22Rv1 (cell line): ENCODE measurements around the gene OPN3.

Experiments
- H3K27ac ChIP-seq: fragments of 450-650 bp; 2 replicates; pipeline ENCODE4 v1.5.1; 2017
- ZFX ChIP-seq: fragments of 450-650 bp; IDR thresholded peaks from 2 replicates; pipeline ENCODE4 v1.6.1; 2017; ENCODE audit warnings: antibody characterized with exemption, borderline replicate concordance
- TF ChIP-seq, protein P1 (sequence below): fragments of 450-650 bp; IDR thresholded peaks from 2 replicates; pipeline ENCODE4 v1.5.1; 2017; ENCODE audit warnings: mild to moderate bottlenecking

OPN3 gene

DNA sequence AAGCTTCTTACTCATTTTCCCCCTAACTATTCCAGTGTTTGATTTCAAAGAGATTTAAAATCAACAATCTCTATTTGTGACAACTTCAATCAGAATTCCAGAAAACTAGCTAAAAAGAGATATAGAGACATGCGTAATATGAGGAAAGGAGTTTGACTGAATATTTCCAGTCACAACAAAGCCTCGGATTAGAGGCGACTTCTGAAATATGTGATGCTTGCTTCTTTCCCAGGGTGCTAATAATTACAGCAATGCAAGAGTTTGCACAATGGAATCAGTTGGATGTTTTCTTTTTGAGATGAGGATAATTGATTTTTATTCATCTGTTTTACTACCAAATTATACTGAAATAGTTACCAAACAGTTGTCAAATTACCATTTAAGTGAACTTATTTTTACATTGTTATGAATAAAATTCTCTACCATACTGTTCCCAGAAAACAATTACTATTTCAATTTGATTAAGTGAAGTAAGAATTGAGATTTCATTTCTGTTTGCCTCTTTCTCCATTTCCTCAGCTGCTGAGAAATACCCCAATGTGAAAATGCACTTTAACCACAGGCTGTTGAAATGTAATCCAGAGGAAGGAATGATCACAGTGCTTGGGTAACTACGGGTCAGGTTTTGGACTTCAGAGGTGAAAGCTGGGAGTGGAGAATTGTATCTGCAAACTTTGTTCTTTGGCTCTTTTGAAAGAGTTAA, 79.9 kb downstream of the OPN3 start:
- TF ChIP-seq ZFX, result no peak
- TF ChIP-seq, protein P1, sequence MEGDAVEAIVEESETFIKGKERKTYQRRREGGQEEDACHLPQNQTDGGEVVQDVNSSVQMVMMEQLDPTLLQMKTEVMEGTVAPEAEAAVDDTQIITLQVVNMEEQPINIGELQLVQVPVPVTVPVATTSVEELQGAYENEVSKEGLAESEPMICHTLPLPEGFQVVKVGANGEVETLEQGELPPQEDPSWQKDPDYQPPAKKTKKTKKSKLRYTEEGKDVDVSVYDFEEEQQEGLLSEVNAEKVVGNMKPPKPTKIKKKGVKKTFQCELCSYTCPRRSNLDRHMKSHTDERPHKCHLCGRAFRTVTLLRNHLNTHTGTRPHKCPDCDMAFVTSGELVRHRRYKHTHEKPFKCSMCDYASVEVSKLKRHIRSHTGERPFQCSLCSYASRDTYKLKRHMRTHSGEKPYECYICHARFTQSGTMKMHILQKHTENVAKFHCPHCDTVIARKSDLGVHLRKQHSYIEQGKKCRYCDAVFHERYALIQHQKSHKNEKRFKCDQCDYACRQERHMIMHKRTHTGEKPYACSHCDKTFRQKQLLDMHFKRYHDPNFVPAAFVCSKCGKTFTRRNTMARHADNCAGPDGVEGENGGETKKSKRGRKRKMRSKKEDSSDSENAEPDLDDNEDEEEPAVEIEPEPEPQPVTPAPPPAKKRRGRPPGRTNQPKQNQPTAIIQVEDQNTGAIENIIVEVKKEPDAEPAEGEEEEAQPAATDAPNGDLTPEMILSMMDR, result no peak
- no peak overlapping the region for H3K27ac ChIP-seq

DNA sequence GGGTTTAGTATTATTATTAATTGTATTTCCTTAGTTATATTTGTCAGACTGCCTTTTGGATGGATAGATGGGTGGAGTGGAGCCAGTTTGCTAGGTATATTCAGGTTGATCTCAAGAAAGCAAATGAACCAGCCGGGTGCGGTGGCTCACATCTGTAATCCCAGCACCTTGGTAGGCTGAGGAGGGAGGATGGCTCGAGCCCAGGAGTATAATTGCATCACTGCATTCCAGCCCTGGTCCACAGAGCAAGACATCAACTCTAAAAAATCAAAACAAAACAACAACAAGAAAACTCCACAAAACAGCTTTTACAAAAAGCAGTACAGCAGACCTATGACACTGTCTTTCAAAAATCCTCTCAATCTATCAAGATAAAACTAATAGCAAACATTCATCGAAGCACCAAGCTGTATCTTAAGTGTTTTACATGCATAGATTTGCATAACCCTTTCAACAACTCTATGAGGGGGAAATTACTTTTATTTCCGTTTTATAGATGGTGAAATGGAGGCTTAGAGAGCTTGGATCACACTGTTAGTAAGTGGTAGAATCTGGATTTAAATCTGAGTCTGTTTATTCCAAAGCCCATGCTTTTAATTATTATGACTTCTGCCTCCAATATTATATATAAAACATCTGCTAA, 82.5 kb downstream of the OPN3 start:
- TF ChIP-seq ZFX, result no peak
- TF ChIP-seq, protein P1, result no peak
- H3K27ac ChIP-seq, result no peak overlapping the region

DNA sequence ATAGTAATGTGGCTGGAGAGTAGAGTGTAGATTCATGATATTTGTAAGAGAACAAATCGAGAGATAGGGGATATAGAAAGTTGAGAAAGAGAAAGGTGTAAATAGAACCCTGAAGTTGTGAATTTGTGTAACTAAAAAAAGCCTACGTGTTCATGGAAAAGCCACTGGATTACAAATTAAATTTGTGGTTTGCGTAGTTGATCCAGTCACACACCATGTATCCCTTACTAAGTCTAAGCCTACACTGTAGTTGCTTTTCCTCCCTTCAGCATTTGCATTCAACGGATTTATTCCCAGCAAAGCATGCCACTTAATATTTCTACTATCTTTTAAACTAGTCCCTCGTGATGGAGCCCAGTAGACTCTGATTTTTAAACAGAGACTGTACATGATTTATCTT, 83.1 kb downstream of the OPN3 start:
- TF ChIP-seq ZFX, result no peak
- TF ChIP-seq, protein P1, result no peak
- no peak overlapping the region for H3K27ac ChIP-seq

DNA sequence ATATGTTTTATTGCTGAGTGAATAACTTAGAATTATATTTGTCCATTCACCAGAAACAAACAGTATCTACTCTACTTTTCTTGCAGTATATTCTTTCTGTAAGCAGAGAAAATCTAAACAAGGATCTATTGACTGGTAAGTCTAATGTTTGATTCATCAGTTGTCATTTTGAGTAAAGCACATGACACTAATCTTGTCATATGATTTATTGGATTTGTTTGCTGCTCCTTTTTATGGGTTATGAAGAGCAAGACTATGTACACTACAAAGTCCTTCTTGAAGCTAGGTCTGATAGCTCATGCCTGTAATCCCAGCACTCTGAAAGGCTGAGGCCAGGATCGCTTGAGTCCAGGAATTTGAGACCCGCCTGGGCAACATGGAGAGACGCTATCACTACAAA, 84.6 kb downstream of the OPN3 start:
- TF ChIP-seq ZFX, result no peak
- TF ChIP-seq, protein P1, result no peak
- no peak overlapping the region for H3K27ac ChIP-seq

DNA sequence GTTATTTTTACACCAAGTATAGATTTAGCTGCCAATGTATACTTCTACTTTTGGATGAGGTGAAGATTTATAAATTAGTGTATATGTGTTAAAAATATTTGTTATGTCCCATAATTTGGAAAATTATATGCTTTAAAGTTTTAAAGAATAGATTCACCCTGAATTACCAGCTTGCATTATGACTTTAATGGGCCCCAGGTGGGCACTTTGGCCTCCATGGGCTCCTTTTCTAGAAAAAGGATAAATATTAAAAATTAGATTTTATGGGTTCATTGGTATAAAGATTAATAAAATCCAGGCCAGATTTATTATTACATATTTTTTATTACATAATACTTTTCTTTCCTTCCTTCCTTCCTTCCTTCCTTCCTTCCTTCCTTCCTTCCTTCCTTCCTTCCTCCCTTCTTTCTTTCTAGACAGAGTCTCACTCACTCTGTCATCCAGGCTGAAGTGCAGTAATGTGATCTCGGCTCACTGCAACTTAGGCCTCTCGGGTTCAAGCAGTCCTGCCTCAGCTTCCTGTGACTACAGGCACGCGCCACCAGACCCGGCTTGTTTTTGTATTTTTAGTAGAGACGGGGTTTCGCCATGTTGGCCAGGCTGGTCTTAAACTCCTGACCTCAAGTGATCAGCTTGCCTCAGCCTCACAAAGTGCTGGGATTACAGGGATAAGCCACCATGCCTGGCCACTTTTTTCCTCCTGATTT, 86.1 kb downstream of the OPN3 start:
- no peak for TF ChIP-seq ZFX
- TF ChIP-seq, protein P1, result no peak
- no peak overlapping the region for H3K27ac ChIP-seq

DNA sequence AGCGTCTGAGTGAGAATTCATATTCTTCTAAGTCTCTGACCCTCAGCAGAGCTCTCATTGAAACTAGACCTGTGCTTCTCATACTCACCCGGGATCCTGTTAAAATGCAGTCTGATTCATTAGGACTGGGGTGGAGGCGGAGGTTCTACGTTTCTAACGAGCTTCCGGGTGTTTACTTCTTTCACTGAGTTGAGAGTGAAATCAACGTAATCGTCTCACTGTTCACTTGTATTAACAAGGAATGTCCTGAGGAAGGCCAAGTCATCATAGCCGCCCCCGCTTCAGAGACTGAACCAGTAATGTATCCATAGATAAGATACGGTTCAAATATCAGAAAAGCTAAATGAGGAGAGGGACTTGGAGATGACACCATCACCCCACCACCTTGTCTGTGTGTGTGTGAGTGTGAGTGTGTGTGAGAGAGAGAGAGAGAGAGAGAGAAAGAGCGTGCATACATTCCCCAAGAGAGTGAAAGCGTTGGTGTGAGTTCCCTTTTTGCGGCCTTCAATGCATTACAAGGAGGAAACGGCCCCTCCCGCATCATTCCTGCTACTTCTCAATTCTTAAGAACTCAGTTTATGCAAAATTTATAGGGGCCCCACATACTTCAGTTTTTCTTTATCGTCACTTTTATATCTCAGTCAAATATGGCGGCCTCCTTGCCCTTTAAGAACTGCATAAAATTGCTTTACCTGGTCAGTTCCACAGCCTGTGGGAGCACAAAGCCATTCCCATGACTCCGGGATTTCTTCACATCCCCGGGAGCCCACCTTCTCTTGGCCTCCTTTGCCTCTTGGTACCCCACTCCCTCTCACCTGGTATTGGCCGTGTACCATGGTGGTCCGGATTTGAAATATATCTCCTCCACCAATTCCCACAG, 88.2 kb downstream of the OPN3 start:
- TF ChIP-seq ZFX, result no peak
- TF ChIP-seq, protein P1, result no peak
- no peak overlapping the region for H3K27ac ChIP-seq
